Gastrocnemius medialis (tissue), 4 donors: ENCODE data around the gene PTPRN2.

Experiments used
- POLR2A ChIP-seq, 2 donors: fragments of 450-650 bp; IDR thresholded peaks; one replicate each; pipeline ENCODE4 v1.6.1; 2017; ENCODE audit warnings: antibody characterized with exemption in 2 of 2, mild to moderate bottlenecking in 2 of 2, moderate library complexity in 2 of 2
- TF ChIP-seq, protein P1 (sequence below), 5 experiments: fragments of 450-650 bp in 3 of 5; fragments of 200-600 bp in 2 of 5; sonication (generic) in 2 of 5; IDR thresholded peaks in 4 of 5; conservative IDR thresholded peaks in 1 of 5; 1 replicate in 4 of 5; 2 replicates in 1 of 5; pipeline ENCODE4 v1.5.1; 2016 to 2019; ENCODE audit warnings: antibody characterized with exemption in 5 of 5, mild to moderate bottlenecking in 3 of 5, moderate library complexity in 3 of 5

DNA sequence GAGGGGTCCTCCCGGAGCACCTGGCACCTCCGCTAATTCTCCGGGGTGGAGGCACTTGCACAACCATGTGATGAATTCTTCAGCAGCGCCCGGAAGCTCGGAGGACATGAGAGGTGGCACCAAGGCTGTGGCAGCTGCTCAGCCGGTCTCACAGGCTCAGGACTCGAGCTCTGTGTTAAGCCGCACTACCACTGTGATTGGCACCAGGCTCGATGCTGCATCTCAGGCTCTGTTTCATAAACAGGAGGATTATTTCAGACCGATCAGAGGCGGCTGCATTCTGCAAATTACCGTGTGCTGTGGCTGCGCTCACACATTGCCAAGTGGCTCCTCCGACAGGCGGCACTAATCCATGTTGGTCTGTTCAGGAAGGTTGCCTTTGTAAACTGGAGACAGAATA lies 755.6 kb downstream of the PTPRN2 start:
- TF ChIP-seq, protein P1, sequence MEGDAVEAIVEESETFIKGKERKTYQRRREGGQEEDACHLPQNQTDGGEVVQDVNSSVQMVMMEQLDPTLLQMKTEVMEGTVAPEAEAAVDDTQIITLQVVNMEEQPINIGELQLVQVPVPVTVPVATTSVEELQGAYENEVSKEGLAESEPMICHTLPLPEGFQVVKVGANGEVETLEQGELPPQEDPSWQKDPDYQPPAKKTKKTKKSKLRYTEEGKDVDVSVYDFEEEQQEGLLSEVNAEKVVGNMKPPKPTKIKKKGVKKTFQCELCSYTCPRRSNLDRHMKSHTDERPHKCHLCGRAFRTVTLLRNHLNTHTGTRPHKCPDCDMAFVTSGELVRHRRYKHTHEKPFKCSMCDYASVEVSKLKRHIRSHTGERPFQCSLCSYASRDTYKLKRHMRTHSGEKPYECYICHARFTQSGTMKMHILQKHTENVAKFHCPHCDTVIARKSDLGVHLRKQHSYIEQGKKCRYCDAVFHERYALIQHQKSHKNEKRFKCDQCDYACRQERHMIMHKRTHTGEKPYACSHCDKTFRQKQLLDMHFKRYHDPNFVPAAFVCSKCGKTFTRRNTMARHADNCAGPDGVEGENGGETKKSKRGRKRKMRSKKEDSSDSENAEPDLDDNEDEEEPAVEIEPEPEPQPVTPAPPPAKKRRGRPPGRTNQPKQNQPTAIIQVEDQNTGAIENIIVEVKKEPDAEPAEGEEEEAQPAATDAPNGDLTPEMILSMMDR (IDR thresholded peaks at IDR 0.05 in 4 of 5, conservative IDR thresholded peaks at IDR 0.05 in 1 of 5) = no peak
- no peak for TF ChIP-seq POLR2A (IDR thresholded peaks at IDR 0.05)
